Non-pigmented ciliary epithelial cell (primary cell): ENCODE data around the gene FUZ.
A peak's percentile ranks its signal among the peaks of the same experiment; 100 is the strongest.

Source experiments
- DNase-seq: peaks from one replicate; pipeline ENCODE4 v3.0.0-alpha.2; 2010; ENCODE audit warnings: low read depth

Gene FUZ

DNA sequence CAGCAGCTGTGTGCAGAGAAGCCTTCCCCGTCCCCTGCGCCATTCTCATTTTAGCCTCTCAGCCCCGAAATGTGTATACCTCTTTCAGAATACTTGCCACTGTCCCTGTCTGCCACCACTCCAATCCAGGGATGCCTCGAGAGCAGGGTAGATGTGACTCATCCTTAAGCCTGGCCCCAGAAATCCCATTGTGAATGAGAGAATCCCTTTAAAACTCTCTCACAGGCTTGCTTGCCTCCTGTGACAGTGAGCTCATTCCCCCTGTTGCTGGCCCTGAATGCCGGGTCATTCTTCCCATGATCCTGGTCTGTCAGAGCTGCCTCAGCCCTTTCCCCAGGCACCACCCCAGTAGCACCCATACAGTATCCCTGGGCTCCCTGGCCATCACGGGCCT is 36.7 kb downstream of the FUZ start:
- DNase-seq, result no peak

GRCh38 chr19:49775742-49776370 is 37.2 kb downstream of the FUZ start:
- no peak for DNase-seq

- no peak for DNase-seq
Observed at GRCh38 chr19:49774969-49775368, 38.1 kb downstream of the FUZ start.

DNA sequence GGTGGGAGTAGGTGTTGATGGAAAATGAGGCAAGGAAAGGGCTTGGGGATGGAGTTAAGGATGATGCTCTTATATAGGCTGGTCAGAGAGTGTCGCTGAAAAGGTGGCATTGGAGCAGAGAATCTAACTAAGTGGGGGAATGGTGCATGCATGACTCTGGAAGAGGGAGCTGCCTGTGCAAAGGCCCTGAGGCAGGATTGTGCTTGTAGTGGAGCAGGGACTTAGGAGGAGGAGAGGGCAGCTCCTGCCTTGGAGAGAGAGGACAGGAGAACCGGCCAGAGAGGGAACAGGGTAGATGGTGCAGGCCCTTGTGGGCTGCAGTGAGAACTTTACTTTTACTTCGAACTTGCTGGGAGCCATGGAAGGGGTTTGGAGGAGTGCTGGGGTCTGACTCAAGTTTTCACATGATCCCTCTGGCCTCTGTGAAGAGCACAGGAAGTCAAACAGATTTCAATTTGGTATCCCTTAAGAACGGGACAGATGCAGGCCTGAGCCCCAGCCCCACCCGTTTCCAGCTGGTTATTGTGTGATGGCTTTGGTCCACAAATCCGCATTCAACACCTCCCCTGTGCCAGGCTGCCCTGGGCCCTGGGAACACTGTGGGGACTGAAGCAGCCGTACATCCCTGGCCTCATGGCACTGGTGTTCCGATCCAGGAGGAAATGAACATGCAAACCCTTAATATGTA is 39.3 kb downstream of the FUZ start:
- no peak for DNase-seq

DNA sequence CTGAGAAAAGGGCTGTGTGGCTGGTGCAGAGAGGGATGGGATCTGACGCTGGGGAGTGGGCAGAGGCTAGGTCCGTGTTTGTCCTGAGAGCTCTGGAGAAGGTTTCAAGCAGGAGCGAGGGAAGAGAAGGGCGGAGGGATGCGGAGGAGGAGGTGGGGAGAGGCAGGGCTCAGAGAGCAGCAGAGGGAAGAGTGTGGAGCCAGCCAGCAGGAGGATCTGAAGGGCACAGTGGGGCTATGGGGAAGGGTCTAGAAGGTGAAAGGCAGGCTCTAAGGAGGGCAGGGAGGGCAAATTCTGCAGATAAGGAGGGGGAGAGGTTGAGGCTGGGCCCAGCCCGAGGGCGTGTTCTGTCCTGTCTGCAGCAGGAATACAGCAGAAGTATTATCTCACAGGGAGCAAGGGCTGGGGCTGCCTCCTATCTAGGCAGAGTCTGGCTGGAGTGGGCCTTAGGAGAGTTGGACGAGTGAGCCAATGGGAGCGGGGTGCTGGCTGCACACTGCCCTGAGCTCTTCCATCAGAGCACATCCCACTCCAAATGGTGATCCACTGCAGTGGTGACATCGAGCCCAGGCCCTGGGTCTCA is 40.2 kb downstream of the FUZ start:
- DNase-seq, result no peak

DNA sequence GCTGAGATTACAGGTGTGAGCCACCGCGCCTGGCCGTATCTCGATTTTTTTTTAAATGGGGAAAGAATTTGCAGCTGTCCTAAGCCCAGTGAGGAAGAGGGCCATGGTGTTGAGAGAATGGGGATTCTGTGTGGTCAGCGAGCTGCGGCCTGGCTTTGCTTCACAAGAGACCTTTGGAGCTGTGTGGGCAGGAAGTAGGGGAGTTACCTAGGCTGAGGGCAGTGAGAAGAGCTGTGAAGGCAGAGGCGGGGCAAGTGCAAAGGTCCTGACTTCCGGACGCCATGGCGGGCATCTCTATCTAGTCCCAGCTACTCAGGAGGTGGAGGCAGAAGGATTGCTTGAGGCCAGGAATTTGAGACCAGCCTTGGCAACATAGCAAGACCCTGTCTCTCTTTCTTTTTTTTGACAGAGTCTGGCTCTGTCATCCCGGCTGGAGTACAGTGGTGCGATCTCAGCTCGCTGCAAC is 41.4 kb downstream of the FUZ start:
- DNase-seq, result no peak

- DNase-seq, result no peak
Observed at GRCh38 chr19:49770529-49770928, 42.6 kb downstream of the FUZ start.

- DNase-seq, result no peak
Observed at GRCh38 chr19:49767967-49768581, 45.0 kb downstream of the FUZ start.

DNA sequence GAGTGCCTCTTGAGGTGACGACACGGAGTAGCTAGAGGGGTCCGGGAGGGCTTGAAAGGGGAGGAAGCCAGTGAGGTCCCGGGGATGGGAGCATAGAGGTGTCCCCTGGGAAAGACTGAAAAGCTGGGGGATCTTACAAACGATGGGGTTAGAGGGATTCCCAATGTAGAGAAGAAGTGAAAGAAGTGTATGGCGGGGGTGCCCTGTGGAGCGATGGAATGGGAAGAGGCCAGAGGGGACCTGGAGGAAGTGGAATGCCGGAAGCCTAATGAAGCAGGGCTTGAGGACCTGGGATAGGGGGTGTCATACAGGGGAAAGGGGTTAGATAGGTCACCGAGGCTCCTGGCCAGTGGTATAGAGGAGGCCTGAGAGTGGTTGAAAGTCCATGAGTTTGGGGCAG is 45.7 kb downstream of the FUZ start:
- no peak for DNase-seq

DNA sequence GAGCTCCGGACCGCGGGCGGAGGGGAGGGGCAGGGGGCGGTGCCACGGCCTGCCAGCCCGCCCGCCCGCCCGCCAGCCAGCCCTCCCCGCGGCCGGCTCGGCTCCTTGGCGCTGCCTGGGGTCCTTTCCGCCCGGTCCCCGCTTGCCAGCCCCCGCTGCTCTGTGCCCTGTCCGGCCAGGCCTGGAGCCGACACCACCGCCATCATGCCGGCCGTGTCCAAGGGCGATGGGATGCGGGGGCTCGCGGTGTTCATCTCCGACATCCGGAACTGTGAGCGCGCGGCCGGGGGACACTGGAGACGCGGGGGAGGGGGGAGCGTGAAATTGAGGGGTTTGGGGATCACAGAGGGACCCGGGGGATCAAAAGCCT is 46.2 kb downstream of the FUZ start, which contains the start of gene AP2A1:
Gene AP2A1, plus strand, starts transcription at position 72 of the 370 bp plus-strand sequence. Its CDS starts 133 bp downstream, at position 205.
- DNase-seq, result no peak

GRCh38 chr19:49766007-49766929 is 46.8 kb downstream of the FUZ start:
- DNase-seq, result peak; percentile 100

DNA sequence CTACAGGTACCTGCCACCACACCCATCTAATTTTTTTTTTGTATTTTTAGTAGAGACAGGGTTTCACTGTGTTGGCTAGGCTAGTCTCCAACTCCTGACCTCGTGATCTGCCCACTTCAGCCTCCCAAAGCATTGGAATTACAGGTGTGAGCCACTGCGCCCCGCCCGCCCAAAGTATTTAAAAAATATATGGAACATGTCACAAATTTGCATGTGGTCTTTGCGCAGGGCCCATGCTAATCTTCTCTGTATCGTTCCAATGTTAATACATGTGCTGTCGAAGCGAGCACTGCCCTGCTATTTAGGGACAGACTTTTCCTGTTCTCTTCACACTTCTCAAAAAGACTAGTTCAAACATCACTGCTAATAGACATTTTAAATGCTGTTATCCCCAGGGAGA is 48.8 kb downstream of the FUZ start:
- DNase-seq, result no peak

- DNase-seq, result no peak
Observed at GRCh38 chr19:49763230-49763629, 49.9 kb downstream of the FUZ start, which contains the start of gene TSKS. TSKS (minus strand) TSS chr19:49763306; CDS start chr19:49763247, 59 bp downstream.

DNA sequence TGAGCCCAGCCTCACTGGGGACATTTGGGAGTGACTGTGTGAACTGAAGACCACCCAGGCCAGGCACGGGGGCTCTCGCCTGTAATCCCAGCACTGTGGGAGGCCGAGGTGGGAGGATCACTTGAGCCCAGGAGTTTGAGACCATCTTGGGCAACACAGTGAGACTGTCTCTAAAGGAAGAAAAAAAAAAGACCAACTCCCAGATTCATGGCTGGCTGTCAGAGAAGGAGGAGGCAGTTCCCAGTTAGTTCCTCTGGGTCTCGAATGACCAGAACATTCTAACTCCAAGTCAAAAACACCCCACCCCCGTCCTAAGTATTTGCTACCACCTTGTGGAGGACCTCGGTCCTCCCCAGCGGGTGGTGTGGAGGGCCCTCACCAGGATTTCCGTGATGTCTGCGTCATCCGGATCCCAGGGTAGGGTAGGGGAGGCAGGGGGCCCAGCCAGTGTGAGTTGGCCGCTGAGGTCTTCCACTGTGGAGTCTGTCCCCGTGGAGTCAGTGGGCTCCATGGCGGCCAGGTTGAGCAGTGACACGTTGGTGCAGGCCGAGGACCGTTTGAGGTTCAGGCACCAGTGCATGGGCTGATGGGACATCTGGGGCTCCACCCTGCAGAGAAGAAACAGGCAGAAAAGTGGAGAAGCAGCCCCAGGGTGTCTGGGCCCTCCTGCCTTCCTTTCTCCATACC is 51.3 kb downstream of the FUZ start:
- no peak for DNase-seq

DNA sequence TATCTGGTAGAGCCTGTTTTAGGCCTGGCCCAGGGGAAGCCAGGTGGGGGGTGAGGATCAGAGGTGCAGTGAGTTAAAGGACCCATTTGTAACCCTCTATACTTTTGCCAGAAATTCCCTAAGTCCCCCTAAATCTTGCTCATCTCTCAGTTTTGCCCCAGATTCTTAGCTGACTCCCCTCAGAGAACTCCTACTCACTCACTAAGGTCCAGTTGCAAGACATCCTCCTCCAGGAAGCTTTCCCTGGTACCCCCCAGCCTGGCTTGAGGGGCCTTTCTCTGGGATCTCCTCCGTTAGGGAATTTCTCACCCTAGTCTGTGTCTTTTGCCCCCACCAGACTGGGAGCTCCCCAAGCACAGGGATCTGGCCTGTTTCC is 51.9 kb downstream of the FUZ start:
- DNase-seq, result no peak

DNA sequence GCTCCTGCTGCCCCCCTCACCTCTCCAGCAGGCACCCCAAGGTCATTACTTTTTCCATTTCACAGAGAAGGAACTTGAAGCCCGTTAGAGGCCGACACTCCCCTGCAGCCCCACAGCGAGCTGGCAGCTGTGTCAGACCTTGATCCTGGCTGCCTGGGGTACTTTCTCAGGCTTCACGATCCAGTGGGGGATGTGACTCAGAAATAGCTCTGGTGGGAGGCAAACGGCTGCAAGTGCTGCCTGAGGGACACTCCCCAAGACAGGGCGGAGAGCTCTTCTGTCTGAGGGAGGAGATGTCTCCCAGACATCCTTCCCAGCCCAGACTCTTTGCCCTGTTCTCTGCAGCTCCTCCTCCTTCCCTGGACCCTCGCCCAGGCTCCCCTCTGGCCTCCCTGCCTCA is 54.8 kb downstream of the FUZ start:
- DNase-seq, result no peak
